Activated T-helper 1 cell treated with anti-CD3 and anti-CD28 coated beads, Interleukin-12 subunit alpha, Interleukin-12 subunit beta, Interleukin-2, Interleukin-4 antibody, amounts not matched to agents 30 ng/mL and 10 ng/mL and 1 ng/mL, durations not matched to agents 14 hours and 24 hours and 36 hours (primary cell): ENCODE data around the gene ZER1. TPM values are rescaled to one million over a fixed set of nuclear protein-coding genes. Genes with fewer than 3 reads are reported as not detected.
"Not testable (repeated sequence)": the region's sequence is repeated elsewhere in the genome, so short reads cannot be mapped to it uniquely, and the experiment has no call there.

Experiments
- DNase-seq: peaks from one replicate; pipeline ENCODE4 v3.0.0; 2021; ENCODE audit warnings: low spot score
- H3K27ac Mint-ChIP-seq: one replicate; pipeline ENCODE4 v1.8.0; 2021; ENCODE audit warnings: mild to moderate bottlenecking, mixed read lengths
- H3K27me3 Mint-ChIP-seq: one replicate; pipeline ENCODE4 v1.8.0; 2022; ENCODE audit warnings: mild to moderate bottlenecking, moderate library complexity, mixed read lengths; ENCODE audit not compliant: insufficient read depth
- H3K36me3 Mint-ChIP-seq: one replicate; pipeline ENCODE4 v1.8.0; 2021; ENCODE audit warnings: low read depth, mixed read lengths
- H3K4me1 Mint-ChIP-seq: one replicate; pipeline ENCODE4 v1.8.0; 2021; ENCODE audit warnings: low read depth, mixed read lengths
- H3K4me3 Mint-ChIP-seq: one replicate; pipeline ENCODE4 v1.8.0; 2021; ENCODE audit warnings: mild to moderate bottlenecking, moderate library complexity, mixed read lengths
- H3K9me3 Mint-ChIP-seq: one replicate; pipeline ENCODE4 v1.8.0; 2021; ENCODE audit warnings: mixed read lengths
- intact Hi-C: fragments of 100-400 bp; cut with micrococcal nuclease; formaldehyde crosslinking; loops from one replicate; pipeline ENCODE4 v1.15.1; 2024
- total RNA-seq: library from RNA; stranded (reverse); gene quantifications from 2 replicates; pipeline ENCODE4 v1.2.3, GENCODE V29; 2022

Gene ZER1
- total RNA-seq, 1 donor from 2014 or later = 21.5 TPM

GRCh38 chr9:128702949-128703615, 68.6 kb downstream of the ZER1 start:
- peaks cover 2% of the 10 kb centered on the region for H3K27me3 Mint-ChIP-seq
- H3K4me3 Mint-ChIP-seq = peak overlapping the region; percentile 84
- no peaks in the 10 kb centered on the region for H3K4me1 Mint-ChIP-seq
- no peaks in the 10 kb centered on the region for H3K9me3 Mint-ChIP-seq
- intact Hi-C loops = loop anchor here (1.0 to 5.0 kb wide), 7 partner anchors 17 to 244 kb away; partner anchors contain the start of genes DOLK, DYNC2I2, LRRC8A and NUP188
- no peaks in the 10 kb centered on the region for H3K36me3 Mint-ChIP-seq
- H3K27ac Mint-ChIP-seq = peak overlapping the region; percentile 73
- DNase-seq = no peak

- Mint-ChIP-seq H3K9me3 (no peaks in the 10 kb centered on the region), H3K36me3 (no peaks in the 10 kb centered on the region), H3K4me1 (no peaks in the 10 kb centered on the region), H3K4me3 (peak within 1 kb of the TSS; percentile 86), H3K27me3 (peaks cover 2% of the 10 kb centered on the region), H3K27ac (peak within 1 kb of the TSS; percentile 77)
- intact Hi-C loops = loop anchor here (1.0 to 5.0 kb wide), 6 partner anchors 16 to 245 kb away; partner anchors contain the start of genes DOLK, DYNC2I2, LRRC8A and NUP188
- peak; percentile 82 for DNase-seq
These were observed 69.2 kb downstream of the ZER1 start, which contains the start of gene PKN3 for GRCh38 chr9:128702445-128702948. Gene PKN3, plus strand, starts transcription at chr9:128702503. Its CDS starts 413 bp downstream, at chr9:128702916.

GRCh38 chr9:128701227-128701854, 70.4 kb downstream of the ZER1 start:
- Mint-ChIP-seq H3K4me1 (no peaks in the 10 kb centered on the region), H3K27ac (no peak overlapping the region), H3K9me3 (no peaks in the 10 kb centered on the region), H3K36me3 (peaks cover 2% of the 10 kb centered on the region), H3K4me3 (peak overlapping the region; percentile 76), H3K27me3 (peaks cover 2% of the 10 kb centered on the region)
- intact Hi-C loops = loop anchor here (5.0 kb wide), 2 partner anchors 86 to 246 kb away; partner anchors contain the start of genes DOLK, NUP188 and TBC1D13
- DNase-seq = no peak

- H3K4me1 Mint-ChIP-seq, intact Hi-C loops, H3K9me3 Mint-ChIP-seq, H3K27ac Mint-ChIP-seq, H3K27me3 Mint-ChIP-seq, H3K4me3 Mint-ChIP-seq, DNase-seq: not testable (repeated sequence)
- H3K36me3 Mint-ChIP-seq = peaks cover 17% of the 10 kb centered on the region
These were observed 72.5 kb downstream of the ZER1 start for GRCh38 chr9:128699096-128699795.

GRCh38 chr9:128696923-128697707, 74.6 kb downstream of the ZER1 start:
- H3K27ac Mint-ChIP-seq = no peak overlapping the region
- H3K4me3 Mint-ChIP-seq = no peak overlapping the region
- intact Hi-C loops = no loop called here
- peaks cover 32% of the 10 kb centered on the region for H3K36me3 Mint-ChIP-seq
- no peaks in the 10 kb centered on the region for H3K9me3 Mint-ChIP-seq
- H3K4me1 Mint-ChIP-seq = peaks cover 17% of the 10 kb centered on the region
- peaks cover under 1% of the 10 kb centered on the region for H3K27me3 Mint-ChIP-seq
- DNase-seq = no peak

GRCh38 chr9:128694344-128694743, 77.4 kb downstream of the ZER1 start:
- Mint-ChIP-seq H3K4me3 (no peak overlapping the region), H3K4me1 (peaks cover 26% of the 10 kb centered on the region), H3K36me3 (peaks cover 46% of the 10 kb centered on the region), H3K27ac (no peak overlapping the region), H3K27me3 (no peaks in the 10 kb centered on the region), H3K9me3 (no peaks in the 10 kb centered on the region)
- no peak for DNase-seq
- intact Hi-C loops = no loop called here

- H3K9me3 Mint-ChIP-seq, intact Hi-C loops, H3K27me3 Mint-ChIP-seq, H3K4me3 Mint-ChIP-seq, DNase-seq, H3K27ac Mint-ChIP-seq: not testable (repeated sequence)
- H3K36me3 Mint-ChIP-seq = peaks cover 46% of the 10 kb centered on the region
- H3K4me1 Mint-ChIP-seq = peaks cover 26% of the 10 kb centered on the region
These were observed 78.0 kb downstream of the ZER1 start for GRCh38 chr9:128693738-128694137.

GRCh38 chr9:128690684-128691034, 81.1 kb downstream of the ZER1 start:
- H3K9me3 Mint-ChIP-seq = no peaks in the 10 kb centered on the region

GRCh38 chr9:128689820-128690683, 81.7 kb downstream of the ZER1 start:
- Mint-ChIP-seq H3K4me3 (peak overlapping the region; percentile 99), H3K27ac (peak overlapping the region; percentile 99), H3K9me3 (no peaks in the 10 kb centered on the region), H3K4me1 (peaks cover 58% of the 10 kb centered on the region), H3K36me3 (peaks cover 35% of the 10 kb centered on the region), H3K27me3 (no peaks in the 10 kb centered on the region)
- peak; percentile 30 for DNase-seq
- intact Hi-C loops = loop anchor here (1.0 to 5.0 kb wide), 5 partner anchors 34 to 392 kb away; partner anchors contain the start of genes DOLPP1, DYNC2I2, ENDOG and SH3GLB2

More at GRCh38 chr9:128690684-128691034, 81.1 kb downstream of the ZER1 start:
- Mint-ChIP-seq H3K4me1 (peaks cover 52% of the 10 kb centered on the region), H3K36me3 (peaks cover 38% of the 10 kb centered on the region), H3K27ac (peak overlapping the region; percentile 99), H3K4me3 (peak overlapping the region; percentile 99), H3K27me3 (no peaks in the 10 kb centered on the region)
- no peak for DNase-seq
- intact Hi-C loops = loop anchor here (1.0 kb wide), 1 partner anchor 34 kb away; the partner anchor contains the start of gene ZDHHC12

- DNase-seq = no peak
- Mint-ChIP-seq H3K4me1 (peaks cover 65% of the 10 kb centered on the region), H3K36me3 (peaks cover 33% of the 10 kb centered on the region), H3K27me3 (no peaks in the 10 kb centered on the region), H3K27ac (peak overlapping the region; percentile 30), H3K9me3 (no peaks in the 10 kb centered on the region), H3K4me3 (peak overlapping the region; percentile 9)
- intact Hi-C loops = loop anchor here (1.0 to 5.0 kb wide), 4 partner anchors 33 to 393 kb away; partner anchors contain the start of genes DOLPP1, DYNC2I2, ENDOG and SH3GLB2
These were observed 82.4 kb downstream of the ZER1 start for GRCh38 chr9:128689293-128689774.
